Osteocyte (in vitro differentiated cells): ENCODE results near the gene C6orf141. TPM values are rescaled to one million over a fixed set of nuclear protein-coding genes. Genes with fewer than 3 reads are reported as not detected.
"Not testable (repeated sequence)": the region's sequence is repeated elsewhere in the genome, so short reads cannot be mapped to it uniquely, and the experiment has no call there.

Experiments used
- DNase-seq: peaks from one replicate; pipeline ENCODE4 v3.0.0; 2021; ENCODE audit warnings: mixed read lengths; ENCODE audit not compliant: unreplicated experiment; ENCODE audit errors: extremely low spot score
- H3K27ac Mint-ChIP-seq: one replicate; pipeline ENCODE4 v1.8.0; 2021; ENCODE audit warnings: mild to moderate bottlenecking, mixed read lengths; ENCODE audit not compliant: unreplicated experiment
- H3K27me3 Mint-ChIP-seq: one replicate; pipeline ENCODE4 v1.8.0; 2021; ENCODE audit warnings: mixed read lengths; ENCODE audit not compliant: unreplicated experiment
- H3K36me3 Mint-ChIP-seq: one replicate; pipeline ENCODE4 v1.8.0; 2021; ENCODE audit warnings: mixed read lengths; ENCODE audit not compliant: unreplicated experiment
- H3K4me1 Mint-ChIP-seq: one replicate; pipeline ENCODE4 v1.8.0; 2021; ENCODE audit warnings: mixed read lengths; ENCODE audit not compliant: unreplicated experiment
- H3K4me3 Mint-ChIP-seq: one replicate; pipeline ENCODE4 v1.8.0; 2021; ENCODE audit warnings: mild to moderate bottlenecking, moderate library complexity, mixed read lengths; ENCODE audit not compliant: unreplicated experiment
- H3K9me3 Mint-ChIP-seq: one replicate; pipeline ENCODE4 v1.8.0; 2021; ENCODE audit warnings: mixed read lengths; ENCODE audit not compliant: unreplicated experiment
- total RNA-seq: library from RNA; stranded (reverse); gene quantifications from 2 replicates; pipeline ENCODE4 v1.2.1, GENCODE V29; 2021
- TF ChIP-seq, protein P1 (sequence below): fragments of 200-600 bp; sonication (generic); IDR thresholded peaks from 2 replicates; pipeline ENCODE4 v1.5.0; 2021; ENCODE audit warnings: antibody characterized with exemption, mild to moderate bottlenecking, moderate library complexity

C6orf141 gene
- total RNA-seq, 1 donor from 2014 or later = not detected

DNA sequence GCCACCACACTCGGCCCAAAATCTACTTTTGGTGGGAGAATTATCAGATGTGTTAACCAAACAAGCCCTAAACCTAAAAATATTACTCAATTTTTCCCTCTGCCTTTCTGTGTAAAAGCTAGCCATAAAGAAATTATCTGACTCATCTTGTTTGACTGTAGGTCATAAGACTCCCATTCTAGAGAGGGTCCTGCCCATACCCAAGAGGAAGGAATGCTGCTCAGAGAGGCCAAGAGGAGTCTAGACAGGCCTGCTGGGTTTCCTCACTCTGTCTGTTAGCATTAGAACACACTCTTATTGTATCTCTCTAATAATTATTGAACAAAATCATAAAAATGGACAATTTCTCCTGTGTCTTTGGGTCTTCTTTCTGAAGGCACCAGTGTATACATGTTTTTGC, 26.1 kb downstream of the C6orf141 start:
- no peaks in the 10 kb centered on the region for H3K9me3 Mint-ChIP-seq
- no peaks in the 10 kb centered on the region for H3K36me3 Mint-ChIP-seq
- TF ChIP-seq, protein P1, sequence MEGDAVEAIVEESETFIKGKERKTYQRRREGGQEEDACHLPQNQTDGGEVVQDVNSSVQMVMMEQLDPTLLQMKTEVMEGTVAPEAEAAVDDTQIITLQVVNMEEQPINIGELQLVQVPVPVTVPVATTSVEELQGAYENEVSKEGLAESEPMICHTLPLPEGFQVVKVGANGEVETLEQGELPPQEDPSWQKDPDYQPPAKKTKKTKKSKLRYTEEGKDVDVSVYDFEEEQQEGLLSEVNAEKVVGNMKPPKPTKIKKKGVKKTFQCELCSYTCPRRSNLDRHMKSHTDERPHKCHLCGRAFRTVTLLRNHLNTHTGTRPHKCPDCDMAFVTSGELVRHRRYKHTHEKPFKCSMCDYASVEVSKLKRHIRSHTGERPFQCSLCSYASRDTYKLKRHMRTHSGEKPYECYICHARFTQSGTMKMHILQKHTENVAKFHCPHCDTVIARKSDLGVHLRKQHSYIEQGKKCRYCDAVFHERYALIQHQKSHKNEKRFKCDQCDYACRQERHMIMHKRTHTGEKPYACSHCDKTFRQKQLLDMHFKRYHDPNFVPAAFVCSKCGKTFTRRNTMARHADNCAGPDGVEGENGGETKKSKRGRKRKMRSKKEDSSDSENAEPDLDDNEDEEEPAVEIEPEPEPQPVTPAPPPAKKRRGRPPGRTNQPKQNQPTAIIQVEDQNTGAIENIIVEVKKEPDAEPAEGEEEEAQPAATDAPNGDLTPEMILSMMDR = no peak
- peaks cover 3% of the 10 kb centered on the region for H3K27me3 Mint-ChIP-seq
- no peak overlapping the region for H3K27ac Mint-ChIP-seq
- H3K4me3 Mint-ChIP-seq = no peak overlapping the region
- H3K4me1 Mint-ChIP-seq = no peaks in the 10 kb centered on the region
- DNase-seq = no peak

DNA sequence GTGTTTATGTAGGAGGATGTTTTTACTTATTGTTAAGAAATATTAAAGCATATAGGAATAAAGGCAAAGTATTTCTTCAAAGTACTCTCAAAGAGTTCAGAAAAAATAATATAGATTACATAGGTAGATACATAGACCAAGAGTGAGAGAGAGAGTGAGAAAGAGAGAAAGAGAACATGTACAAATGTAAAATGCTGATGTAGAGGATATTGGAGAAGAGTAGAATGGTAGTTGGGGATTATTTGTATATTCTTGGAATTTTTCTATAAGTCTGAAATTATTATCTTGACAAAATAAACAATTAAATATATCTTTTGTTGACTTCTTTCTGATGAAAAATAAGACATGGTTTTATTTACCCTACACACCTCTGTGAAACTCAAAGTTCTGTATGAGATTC, 29.2 kb downstream of the C6orf141 start:
- H3K4me3 Mint-ChIP-seq = no peak overlapping the region
- no peak for DNase-seq
- H3K27me3 Mint-ChIP-seq = no peaks in the 10 kb centered on the region
- H3K4me1 Mint-ChIP-seq = no peaks in the 10 kb centered on the region
- TF ChIP-seq, protein P1 = no peak
- H3K9me3 Mint-ChIP-seq = no peaks in the 10 kb centered on the region
- H3K27ac Mint-ChIP-seq = no peak overlapping the region
- H3K36me3 Mint-ChIP-seq = no peaks in the 10 kb centered on the region

DNA sequence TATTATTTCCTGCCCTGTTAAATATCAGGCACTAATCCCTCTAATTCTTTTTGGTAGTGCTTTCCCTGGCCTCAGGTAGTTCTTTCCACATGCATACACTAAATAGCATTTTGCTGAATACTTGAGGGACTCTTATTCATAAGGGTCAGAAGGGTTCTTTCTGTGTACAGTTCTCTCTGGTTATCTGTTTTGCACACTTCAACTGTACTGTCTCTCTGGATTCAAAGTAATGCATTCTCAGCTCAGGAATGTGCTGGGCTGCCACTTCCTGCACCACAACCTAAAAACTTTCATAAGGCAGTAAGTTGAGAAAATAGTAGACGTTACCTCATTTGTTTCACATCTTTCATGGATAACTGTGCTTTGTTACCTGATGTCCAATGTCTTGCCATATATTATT, 32.1 kb downstream of the C6orf141 start:
- no peak overlapping the region for H3K4me3 Mint-ChIP-seq

DNA sequence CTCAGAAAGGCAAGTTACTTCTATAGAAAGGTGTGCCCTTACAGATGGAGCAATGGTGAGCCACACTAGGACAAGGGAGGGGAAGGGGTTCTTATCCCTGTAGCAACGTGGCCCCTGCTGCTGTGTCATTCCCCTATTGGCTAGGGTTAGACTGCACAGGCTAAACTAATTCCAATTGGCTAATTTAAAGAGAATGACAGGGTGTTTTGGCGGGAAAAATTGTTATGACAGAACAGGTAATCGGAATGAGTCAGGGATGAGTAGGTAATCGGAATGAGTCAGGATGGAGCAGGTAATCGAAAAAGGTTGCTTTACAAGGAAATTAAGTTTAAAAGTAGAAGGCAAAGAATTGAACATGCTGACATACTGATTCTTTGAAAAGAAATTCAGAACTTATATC, 36.8 kb downstream of the C6orf141 start:
- H3K4me3 Mint-ChIP-seq, H3K36me3 Mint-ChIP-seq, H3K27me3 Mint-ChIP-seq, H3K27ac Mint-ChIP-seq, H3K9me3 Mint-ChIP-seq, H3K4me1 Mint-ChIP-seq, DNase-seq: not testable (repeated sequence)

More for the DNA sequence above, 32.1 kb downstream of the C6orf141 start:
- TF ChIP-seq, protein P1 = no peak
- Mint-ChIP-seq H3K4me1 (no peaks in the 10 kb centered on the region), H3K27me3 (no peaks in the 10 kb centered on the region), H3K36me3 (no peaks in the 10 kb centered on the region), H3K27ac (no peak overlapping the region), H3K9me3 (no peaks in the 10 kb centered on the region)
- DNase-seq = no peak

Other genes with a start within 250 kb of the C6orf141 start
- gene MMUT, start 87.4 kb upstream of the C6orf141 start, total RNA-seq = 23.5 and 23.7 TPM in 2 replicates
- gene CENPQ, start 87.3 kb upstream of the C6orf141 start, total RNA-seq = 3.9 and 4.6 TPM in 2 replicates
- not detected in 2 replicates for gene GLYATL3, start 50.7 kb upstream of the C6orf141 start, total RNA-seq
- not detected in 2 replicates for gene RHAG, start 86.2 kb downstream of the C6orf141 start, total RNA-seq
- gene CRISP2, start 162.9 kb downstream of the C6orf141 start, total RNA-seq = not detected in 2 replicates
- gene CRISP3, start 193.7 kb downstream of the C6orf141 start, total RNA-seq = not detected in 2 replicates
- not detected in 2 replicates for gene PGK2, start 236.6 kb downstream of the C6orf141 start, total RNA-seq